HCT116 (cell line): Measurements from ENCODE around the gene TBKBP1. TPM values are rescaled to one million over a fixed set of nuclear protein-coding genes. Genes with fewer than 3 reads are reported as not detected.

ENCODE experiments used
- ATAC-seq: fragments of 200-7000 bp; cut with Tn5 transposase; 2 replicates; pipeline ENCODE4 v1.9.1; 2020; ENCODE audit warnings: mild to moderate bottlenecking, moderate library complexity
- BruUV-seq: library from RNA; stranded (reverse); fragments of 400-500 nt; replicated peaks from 2 replicates; lab custom pipeline; 2021; lab: Mats Ljungman, UMichigan
- CTCF ChIA-PET: fragments of 300-600 bp; sonication (Branson Sonifier 250); formaldehyde crosslinking; loops from one replicate; lab custom pipeline; 2021; ENCODE audit warnings: antibody characterized with exemption; lab: Charles Lee
- POLR2A ChIA-PET: fragments of 300-600, 350-600 bp; sonication (Branson Sonifier 250); formaldehyde crosslinking; loops from one replicate; lab custom pipeline; 2021; ENCODE audit warnings: antibody characterized with exemption; lab: Charles Lee
- RAD21 ChIA-PET, 2 experiments: fragments of 300-600 bp; sonication (Branson Sonifier 250); formaldehyde crosslinking; loops; one replicate each; lab custom pipeline; 2023; ENCODE audit warnings: low total read pairs in 2 of 2; ENCODE audit not compliant: uncharacterized antibody in 2 of 2, unreplicated experiment in 2 of 2, low non-redundant PET in 1 of 2; lab: Charles Lee
- DNase-seq: peaks from one replicate; pipeline ENCODE4 v3.0.0-alpha.2; 2010; ENCODE audit warnings: low read depth, low spot score
- H2AFZ ChIP-seq: fragments of 200-600 bp; shearing (Covaris generic), sonication (generic); 2 replicates; pipeline ENCODE4 v1.6.1; 2017; ENCODE audit warnings: low read depth, mixed run types, mixed read lengths, antibody characterized with exemption, low read length; ENCODE audit not compliant: poor library complexity, severe bottlenecking
- H3K27ac ChIP-seq: 2 replicates; pipeline ENCODE4 v1.5.1; 2012; ENCODE audit warnings: low read depth, low read length
- H3K27me3 ChIP-seq: fragments of 200-600 bp; sonication (generic); 2 replicates; pipeline ENCODE4 v1.6.1; 2016; ENCODE audit warnings: mixed run types, low read length, mixed read lengths; ENCODE audit not compliant: insufficient read depth
- H3K36me3 ChIP-seq, 2 experiments: fragments of 200-500 bp in 1 of 2; fragments of 200-600 bp in 1 of 2; sonication (Bioruptor generic) in 1 of 2; sonication (generic) in 1 of 2; 2 replicates each; pipeline versions ENCODE4 v1.5.1 to v1.6.1; 2014 to 2016; ENCODE audit warnings: low read length in 2 of 2, inconsistent platforms in 1 of 2, mixed read lengths in 1 of 2, mixed run types in 1 of 2; ENCODE audit not compliant: insufficient read depth in 2 of 2, control insufficient read depth in 1 of 2
- H3K4me1 ChIP-seq, 2 experiments: fragments of 200-600 bp in 1 of 2; sonication (generic) in 1 of 2; 2 replicates each; pipeline versions ENCODE4 v1.5.1 to v1.6.1; 2012 to 2017; ENCODE audit warnings: low read length in 2 of 2, inconsistent platforms in 1 of 2, mild to moderate bottlenecking in 1 of 2, mixed read lengths in 1 of 2, mixed run types in 1 of 2, moderate library complexity in 1 of 2; ENCODE audit not compliant: insufficient read depth in 2 of 2, control insufficient read depth in 1 of 2
- H3K4me2 ChIP-seq: fragments of 200-600 bp; sonication (generic); 2 replicates; pipeline ENCODE4 v1.6.1; 2017; ENCODE audit warnings: mixed run types, low read length, mixed read lengths
- H3K4me3 ChIP-seq, 2 experiments: fragments of 200-600 bp in 1 of 2; sonication (generic) in 1 of 2; replicated peaks in 1 of 2; 2 replicates each; pipeline ENCODE4 v1.5.1; 2011 to 2016; ENCODE audit warnings: low read length in 2 of 2, control low read depth in 1 of 2, low read depth in 1 of 2, mild to moderate bottlenecking in 1 of 2, mixed read lengths in 1 of 2, mixed run types in 1 of 2
- H3K79me2 ChIP-seq: fragments of 200-600 bp; sonication (generic); 2 replicates; pipeline ENCODE4 v1.6.1; 2017; ENCODE audit warnings: mild to moderate bottlenecking, mixed run types, low read length, moderate library complexity, mixed read lengths; ENCODE audit not compliant: insufficient read depth
- H3K9ac ChIP-seq: fragments of 200-600 bp; sonication (generic); 2 replicates; pipeline ENCODE4 v1.6.1; 2016; ENCODE audit warnings: low read length, mixed read lengths
- H3K9me2 ChIP-seq: fragments of 200-600 bp; sonication (generic), shearing (Covaris generic); 2 replicates; pipeline ENCODE4 v1.6.1; 2017; ENCODE audit warnings: mixed run types, mild to moderate bottlenecking, moderate library complexity; ENCODE audit not compliant: insufficient read depth
- H3K9me3 ChIP-seq, 2 experiments: fragments of 200-500 bp in 1 of 2; fragments of 200-600 bp in 1 of 2; sonication (Bioruptor generic) in 1 of 2; sonication (generic) in 1 of 2; 2 replicates each; pipeline ENCODE4 v1.6.1; 2014 to 2017; ENCODE audit warnings: low read length in 2 of 2, mixed read lengths in 2 of 2, inconsistent platforms in 1 of 2, low read depth in 1 of 2, mild to moderate bottlenecking in 1 of 2, mixed run types in 1 of 2, moderate library complexity in 1 of 2; ENCODE audit not compliant: control insufficient read depth in 1 of 2, insufficient read depth in 1 of 2
- H4K20me1 ChIP-seq: fragments of 200-600 bp; sonication (generic), shearing (Covaris generic); 2 replicates; pipeline ENCODE4 v1.6.1; 2017; ENCODE audit warnings: mixed run types, mild to moderate bottlenecking, moderate library complexity; ENCODE audit not compliant: insufficient read depth
- ATF3 ChIP-seq: IDR thresholded peaks from 2 replicates; pipeline ENCODE4 v1.6.1; 2012
- CBX3 ChIP-seq: IDR thresholded peaks from 2 replicates; pipeline ENCODE4 v1.6.1; 2012; ENCODE audit warnings: low read depth
- EGR1 ChIP-seq: IDR thresholded peaks from 2 replicates; pipeline ENCODE4 v1.6.1; 2012; ENCODE audit warnings: low read depth
- EZH2 ChIP-seq: fragments of 200-600 bp; sonication (generic); IDR thresholded peaks from 2 replicates; pipeline ENCODE4 v1.6.1; 2017; ENCODE audit warnings: antibody characterized with exemption, mixed run types
- EZH2phosphoT487 ChIP-seq: fragments of 200-600 bp; IDR thresholded peaks from 2 replicates; pipeline ENCODE4 v1.6.1; 2018; ENCODE audit warnings: antibody characterized with exemption, borderline replicate concordance
- SRF ChIP-seq: IDR thresholded peaks from 2 replicates; pipeline ENCODE4 v1.6.1; 2012; ENCODE audit warnings: low read depth
- TCF7L2 ChIP-seq: IDR thresholded peaks from 2 replicates; pipeline ENCODE4 v1.7.0; 2011; ENCODE audit warnings: borderline replicate concordance, inconsistent platforms; ENCODE audit not compliant: insufficient read depth, insufficient read length; ENCODE audit errors: extremely low read depth
- YY1 ChIP-seq: IDR thresholded peaks from 2 replicates; pipeline ENCODE4 v1.6.1; 2011; ENCODE audit warnings: low read length, low read depth, moderate library complexity, mild to moderate bottlenecking; ENCODE audit not compliant: insufficient replicate concordance; ENCODE audit errors: extremely low read depth
- ZBTB33 ChIP-seq: IDR thresholded peaks from 2 replicates; pipeline ENCODE4 v1.6.1; 2011; ENCODE audit warnings: mild to moderate bottlenecking, low read length, moderate library complexity; ENCODE audit not compliant: insufficient replicate concordance; ENCODE audit errors: extremely low read depth
- intact Hi-C: fragments of 100-400 bp; cut with micrococcal nuclease; formaldehyde crosslinking; loops from 2 replicates; pipeline ENCODE4 v1.10.0; 2022
- total RNA-seq: library from RNA; stranded (reverse); gene quantifications from one replicate; pipeline ENCODE4 v1.2.1, GENCODE V29; 2021; ENCODE audit not compliant: unreplicated experiment

The TBKBP1 gene
- total RNA-seq, 1 experiment from 2014 or later: 12.4 TPM

GRCh38 chr17:47724705-47725104 is 30.7 kb downstream of the TBKBP1 start:
- H3K79me2 ChIP-seq: no peaks in the 10 kb centered on the region
- H4K20me1 ChIP-seq: no peaks in the 10 kb centered on the region
- ChIA-PET CTCF (no interaction called here), RAD21 (no interaction called here), POLR2A (no interaction called here)
- H3K36me3 ChIP-seq: no peaks in the 10 kb centered on the region
- no peak overlapping the region for H3K9ac ChIP-seq
- no peak overlapping the region for H3K4me2 ChIP-seq
- H2AFZ ChIP-seq: no peak overlapping the region
- no peak overlapping the region for H3K27ac ChIP-seq
- no peaks in the 10 kb centered on the region for H3K9me2 ChIP-seq
- intact Hi-C loops: no loop called here
- DNase-seq (no peak), ATAC-seq (no peak)
- no peaks in the 10 kb centered on the region for H3K9me3 ChIP-seq
- H3K27me3 ChIP-seq: peaks cover 12% of the 10 kb centered on the region; the same call in 1 of the 2 replicates
- BruUV-seq: no TSS peak
- H3K4me3 ChIP-seq: no peak overlapping the region
- TF ChIP-seq EZH2 (no peak), YY1 (no peak), TCF7L2 (no peak), ATF3 (no peak), CBX3 (no peak), SRF (no peak), EGR1 (no peak), EZH2phosphoT487 (no peak), ZBTB33 (no peak)
- peaks cover 13 to 23% of the 10 kb centered on the region in 2 experiments for H3K4me1 ChIP-seq
